ENCODE measurements around the gene ITPRID1. TPM values are rescaled to one million over a fixed set of nuclear protein-coding genes. Genes with fewer than 3 reads are reported as not detected.

Gene ITPRID1
- total RNA-seq, 1 experiment from 2014 or later = not detected

DNA sequence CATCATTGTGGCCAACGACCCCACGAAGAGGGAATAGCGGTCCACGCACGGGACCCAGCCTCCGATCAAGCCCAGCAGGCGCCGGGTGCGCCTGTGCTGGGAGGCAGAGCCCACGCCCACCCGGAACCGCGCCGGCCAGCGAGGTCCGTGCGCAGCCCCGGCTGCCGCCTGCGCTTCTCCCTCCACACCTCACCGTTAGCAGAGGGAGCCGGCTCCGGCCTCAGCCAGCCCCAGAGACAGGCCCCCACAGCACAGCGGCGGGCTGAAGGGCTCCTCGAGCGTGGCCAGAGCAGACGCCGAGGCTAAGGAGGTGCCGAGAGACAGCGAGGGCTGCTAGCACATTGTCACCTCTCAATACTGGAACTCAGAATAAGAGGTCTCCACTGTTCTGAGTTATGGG lies 3.6 kb downstream of the ITPRID1 start:
- no peak overlapping the region for H3K4me2 ChIP-seq (ENCODE audit: low read length)
- ChIA-PET CTCF (no interaction called here), RAD21 (ENCODE audit: low non-redundant PET in 1 of 2, low total read pairs in 2 of 2, uncharacterized antibody in 2 of 2, unreplicated experiment in 2 of 2) (no interaction called here), POLR2A (no interaction called here)
- BruUV-seq (replicated peaks) = no TSS peak
- no peak overlapping the region for H3K9ac ChIP-seq (ENCODE audit: low read length)
- no peaks in the 10 kb centered on the region for H3K36me3 ChIP-seq (ENCODE audit: control insufficient read depth in 1 of 2, insufficient read depth in 2 of 2, low read length in 2 of 2)
- H3K79me2 ChIP-seq (ENCODE audit: insufficient read depth, low read length) = no peaks in the 10 kb centered on the region
- no peaks in the 10 kb centered on the region for H3K4me1 ChIP-seq (ENCODE audit: control insufficient read depth in 1 of 2, insufficient read depth in 2 of 2, low read length in 2 of 2)
- no peak overlapping the region for H3K4me3 ChIP-seq (replicated peaks in 1 of 2; ENCODE audit: low read depth in 1 of 2, low read length in 2 of 2)
- intact Hi-C loops (cut with micrococcal nuclease) = no loop called here
- TF ChIP-seq, protein P1, sequence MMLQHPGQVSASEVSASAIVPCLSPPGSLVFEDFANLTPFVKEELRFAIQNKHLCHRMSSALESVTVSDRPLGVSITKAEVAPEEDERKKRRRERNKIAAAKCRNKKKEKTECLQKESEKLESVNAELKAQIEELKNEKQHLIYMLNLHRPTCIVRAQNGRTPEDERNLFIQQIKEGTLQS (IDR thresholded peaks at IDR 0.05) = no peak
- H2AFZ ChIP-seq (ENCODE audit: low read depth, low read length, poor library complexity, severe bottlenecking) = no peak overlapping the region
- no peaks in the 10 kb centered on the region for H4K20me1 ChIP-seq (ENCODE audit: insufficient read depth)
- H3K9me2 ChIP-seq (ENCODE audit: insufficient read depth) = no peaks in the 10 kb centered on the region
- H3K9me3 ChIP-seq (ENCODE audit: control insufficient read depth in 1 of 2, insufficient read depth in 1 of 2, low read depth in 1 of 2, low read length in 2 of 2) = no peaks in the 10 kb centered on the region
- no peaks in the 10 kb centered on the region for H3K27me3 ChIP-seq (ENCODE audit: insufficient read depth, low read length)
- DNase-seq (ENCODE audit: low read depth, low spot score) (no peak), ATAC-seq (no peak)
- H3K27ac ChIP-seq (ENCODE audit: low read depth, low read length) = no peak overlapping the region

DNA sequence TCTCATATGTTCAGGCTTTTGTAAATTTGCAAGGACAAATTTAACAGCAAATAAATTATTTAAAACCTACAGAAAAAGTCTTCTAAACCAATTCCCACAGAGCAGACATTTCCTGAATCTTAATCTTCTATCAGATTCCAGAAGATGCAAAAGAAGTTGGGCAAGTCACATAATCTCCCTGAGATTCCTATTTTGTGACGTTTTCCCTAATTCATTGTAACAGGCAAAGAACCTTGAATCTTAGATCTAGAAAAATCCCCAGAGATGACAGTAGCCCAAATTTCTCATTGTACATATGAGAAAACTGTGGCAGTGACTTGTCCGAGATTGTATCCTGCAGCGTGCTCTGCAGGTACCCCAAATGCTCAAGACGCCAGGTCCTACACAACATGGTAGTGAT lies 4.9 kb downstream of the ITPRID1 start:
- Histone ChIP-seq H3K4me1 (ENCODE audit: control insufficient read depth in 1 of 2, insufficient read depth in 2 of 2, low read length in 2 of 2) (no peaks in the 10 kb centered on the region), H4K20me1 (ENCODE audit: insufficient read depth) (no peaks in the 10 kb centered on the region), H3K9ac (ENCODE audit: low read length) (no peak overlapping the region), H3K4me3 (replicated peaks in 1 of 2; ENCODE audit: low read depth in 1 of 2, low read length in 2 of 2) (no peak overlapping the region), H3K9me2 (ENCODE audit: insufficient read depth) (no peaks in the 10 kb centered on the region), H2AFZ (ENCODE audit: low read depth, low read length, poor library complexity, severe bottlenecking) (no peak overlapping the region), H3K27me3 (ENCODE audit: insufficient read depth, low read length) (no peaks in the 10 kb centered on the region), H3K4me2 (ENCODE audit: low read length) (no peak overlapping the region), H3K36me3 (ENCODE audit: control insufficient read depth in 1 of 2, insufficient read depth in 2 of 2, low read length in 2 of 2) (no peaks in the 10 kb centered on the region), H3K27ac (ENCODE audit: low read depth, low read length) (no peak overlapping the region), H3K79me2 (ENCODE audit: insufficient read depth, low read length) (no peaks in the 10 kb centered on the region), H3K9me3 (ENCODE audit: control insufficient read depth in 1 of 2, insufficient read depth in 1 of 2, low read depth in 1 of 2, low read length in 2 of 2) (no peaks in the 10 kb centered on the region)
- TF ChIP-seq EZH2phosphoT487 (IDR thresholded peaks at IDR 0.05; ENCODE audit: borderline replicate concordance) = no peak
- TF ChIP-seq, protein P2, sequence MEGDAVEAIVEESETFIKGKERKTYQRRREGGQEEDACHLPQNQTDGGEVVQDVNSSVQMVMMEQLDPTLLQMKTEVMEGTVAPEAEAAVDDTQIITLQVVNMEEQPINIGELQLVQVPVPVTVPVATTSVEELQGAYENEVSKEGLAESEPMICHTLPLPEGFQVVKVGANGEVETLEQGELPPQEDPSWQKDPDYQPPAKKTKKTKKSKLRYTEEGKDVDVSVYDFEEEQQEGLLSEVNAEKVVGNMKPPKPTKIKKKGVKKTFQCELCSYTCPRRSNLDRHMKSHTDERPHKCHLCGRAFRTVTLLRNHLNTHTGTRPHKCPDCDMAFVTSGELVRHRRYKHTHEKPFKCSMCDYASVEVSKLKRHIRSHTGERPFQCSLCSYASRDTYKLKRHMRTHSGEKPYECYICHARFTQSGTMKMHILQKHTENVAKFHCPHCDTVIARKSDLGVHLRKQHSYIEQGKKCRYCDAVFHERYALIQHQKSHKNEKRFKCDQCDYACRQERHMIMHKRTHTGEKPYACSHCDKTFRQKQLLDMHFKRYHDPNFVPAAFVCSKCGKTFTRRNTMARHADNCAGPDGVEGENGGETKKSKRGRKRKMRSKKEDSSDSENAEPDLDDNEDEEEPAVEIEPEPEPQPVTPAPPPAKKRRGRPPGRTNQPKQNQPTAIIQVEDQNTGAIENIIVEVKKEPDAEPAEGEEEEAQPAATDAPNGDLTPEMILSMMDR (IDR thresholded peaks at IDR 0.05 in 2 of 3, conservative IDR thresholded peaks at IDR 0.05 in 1 of 3; ENCODE audit: borderline replicate concordance in 1 of 3, insufficient read depth in 1 of 3, low read depth in 2 of 3, low read length in 2 of 3) = no peak
- no peak for TF ChIP-seq POLR2AphosphoS5 (IDR thresholded peaks at IDR 0.05; ENCODE audit: low read depth, low read length)
- TF ChIP-seq ZNF274 (IDR thresholded peaks at IDR 0.05; ENCODE audit: low read depth, low read length) = no peak
- TF ChIP-seq EGR1 (IDR thresholded peaks at IDR 0.05; ENCODE audit: low read depth) = no peak
- no peak for TF ChIP-seq RAD21 (IDR thresholded peaks at IDR 0.05; ENCODE audit: low read depth)
- no TSS peak for BruUV-seq (replicated peaks)
- CTCF ChIA-PET = no interaction called here
- intact Hi-C loops (cut with micrococcal nuclease) = no loop called here
- ATAC-seq = no peak
- POLR2A ChIA-PET = no interaction called here
- no peak for DNase-seq (ENCODE audit: low read depth, low spot score)
- RAD21 ChIA-PET (ENCODE audit: low non-redundant PET in 1 of 2, low total read pairs in 2 of 2, uncharacterized antibody in 2 of 2, unreplicated experiment in 2 of 2) = no interaction called here

Measured in HCT116 (cell line).